ENCODE data around the gene ANKH.
"Not testable (repeated sequence)": the region's sequence is repeated elsewhere in the genome, so short reads cannot be mapped to it uniquely, and the experiment has no call there.

Gene ANKH

GRCh38 chr5:14853685-14854084 lies 17.9 kb downstream of the ANKH start:
- DNase-seq = peak; percentile 66

GRCh38 chr5:14852779-14853178 lies 18.8 kb downstream of the ANKH start:
- peak; percentile 39 for DNase-seq

- peak; percentile 73 for DNase-seq
Observed at GRCh38 chr5:14851999-14852526, 19.5 kb downstream of the ANKH start.

- no peak for DNase-seq
Observed at GRCh38 chr5:14851597-14851996, 20.0 kb downstream of the ANKH start.

- DNase-seq = no peak
Observed at GRCh38 chr5:14851050-14851419, 20.5 kb downstream of the ANKH start.

- no peak for DNase-seq
Observed at GRCh38 chr5:14850419-14851049, 21.0 kb downstream of the ANKH start.

- DNase-seq = no peak
Observed at GRCh38 chr5:14849516-14850294, 21.9 kb downstream of the ANKH start.

- DNase-seq = not testable (repeated sequence)
Observed at GRCh38 chr5:14848942-14849341, 22.6 kb downstream of the ANKH start.

- no peak for DNase-seq
Observed at GRCh38 chr5:14848385-14848784, 23.2 kb downstream of the ANKH start.

GRCh38 chr5:14847471-14847870 lies 24.1 kb downstream of the ANKH start:
- DNase-seq = no peak

- no peak for DNase-seq
Observed at GRCh38 chr5:14842117-14842516, 29.5 kb downstream of the ANKH start.

- DNase-seq = no peak
Observed at GRCh38 chr5:14840624-14841023, 31.0 kb downstream of the ANKH start.

- DNase-seq = no peak
Observed at GRCh38 chr5:14838396-14839319, 32.9 kb downstream of the ANKH start.

GRCh38 chr5:14837423-14838122 lies 34.0 kb downstream of the ANKH start:
- not testable (repeated sequence) for DNase-seq

GRCh38 chr5:14834584-14835550 lies 36.7 kb downstream of the ANKH start:
- no peak for DNase-seq

- DNase-seq = no peak
Observed at GRCh38 chr5:14834062-14834461, 37.5 kb downstream of the ANKH start.

- no peak for DNase-seq
Observed at GRCh38 chr5:14831006-14831338, 40.6 kb downstream of the ANKH start.

- DNase-seq = no peak
Observed at GRCh38 chr5:14830210-14831005, 41.2 kb downstream of the ANKH start.

GRCh38 chr5:14829396-14829795 lies 42.2 kb downstream of the ANKH start:
- no peak for DNase-seq

GRCh38 chr5:14826714-14827113 lies 44.9 kb downstream of the ANKH start:
- no peak for DNase-seq

- no peak for DNase-seq
Observed at GRCh38 chr5:14825977-14826376, 45.6 kb downstream of the ANKH start.

All from NCI-H2171 treated with DMSO at 0.1 percent for 48 hours (cell line).